GM20431 (cell line): ENCODE results near the gene MLLT3.

Experiments used
- in situ Hi-C: fragments of 300-500 bp; cut with MseI, MboI; formaldehyde crosslinking; loops from one replicate; pipeline ENCODE4 v1.15.0; 2020; ENCODE audit warnings: low sequenced_read_pairs; ENCODE audit not compliant: unreplicated experiment

Gene MLLT3

DNA sequence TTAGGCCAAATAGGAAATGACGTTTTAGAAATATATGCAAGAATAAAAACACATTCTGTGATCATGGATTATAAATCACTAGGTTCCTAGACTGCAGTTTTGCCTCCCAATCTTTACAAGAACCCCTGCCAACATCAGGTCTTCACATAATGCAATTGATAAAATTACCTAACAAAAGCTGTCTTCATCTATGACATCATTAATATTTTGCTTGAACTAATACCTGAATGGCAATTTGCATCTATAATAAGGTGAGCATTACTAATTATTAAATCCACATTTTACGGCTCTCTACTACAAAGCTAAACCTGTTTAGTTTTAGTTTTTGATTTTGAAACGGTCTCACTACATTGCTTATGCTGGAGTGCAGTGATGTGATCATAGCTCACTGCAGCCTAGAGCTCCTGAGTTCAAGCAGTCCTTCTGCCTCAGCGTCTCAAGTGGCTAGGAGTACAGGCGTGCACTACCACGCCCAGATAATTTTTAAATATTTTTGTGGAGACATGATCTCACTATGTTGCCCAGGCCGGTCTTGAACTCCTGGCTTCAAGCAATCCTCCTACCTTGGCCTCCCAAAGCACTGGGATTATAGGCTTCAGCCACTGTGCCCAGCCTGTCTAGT lies 218.0 kb downstream of the MLLT3 start:
- in situ Hi-C loops = no loop called here

- in situ Hi-C loops = no loop called here
Observed at GRCh38 chr9:20403346-20403745, 219.0 kb downstream of the MLLT3 start.

DNA sequence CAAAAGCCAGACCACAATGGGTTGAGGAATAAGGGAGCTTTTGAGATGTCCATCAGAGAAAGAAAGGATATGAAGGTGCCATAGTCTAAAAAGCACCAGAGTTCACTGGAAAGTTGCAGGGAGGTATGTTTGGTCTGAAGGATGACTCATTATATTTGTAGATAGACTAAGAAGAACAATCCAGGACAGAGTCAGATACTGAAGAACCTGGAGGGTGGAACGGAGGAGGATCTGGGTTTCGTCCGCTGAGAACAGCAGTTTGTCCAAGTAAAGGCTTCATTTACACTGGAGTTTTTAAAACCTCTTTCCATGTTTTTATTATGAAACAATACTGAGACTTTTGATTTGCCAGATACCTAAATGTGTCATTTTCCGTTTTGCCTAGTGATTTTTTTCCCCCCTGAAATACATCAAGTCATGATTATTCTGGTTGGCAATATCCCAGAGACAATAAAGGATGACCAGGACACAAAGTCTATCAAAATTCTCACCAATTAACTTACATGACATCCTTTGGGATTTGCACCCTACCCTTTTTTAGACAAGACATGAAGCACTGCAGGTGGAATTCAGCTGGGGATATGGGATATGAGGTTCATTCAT lies 219.9 kb downstream of the MLLT3 start:
- in situ Hi-C loops = no loop called here

DNA sequence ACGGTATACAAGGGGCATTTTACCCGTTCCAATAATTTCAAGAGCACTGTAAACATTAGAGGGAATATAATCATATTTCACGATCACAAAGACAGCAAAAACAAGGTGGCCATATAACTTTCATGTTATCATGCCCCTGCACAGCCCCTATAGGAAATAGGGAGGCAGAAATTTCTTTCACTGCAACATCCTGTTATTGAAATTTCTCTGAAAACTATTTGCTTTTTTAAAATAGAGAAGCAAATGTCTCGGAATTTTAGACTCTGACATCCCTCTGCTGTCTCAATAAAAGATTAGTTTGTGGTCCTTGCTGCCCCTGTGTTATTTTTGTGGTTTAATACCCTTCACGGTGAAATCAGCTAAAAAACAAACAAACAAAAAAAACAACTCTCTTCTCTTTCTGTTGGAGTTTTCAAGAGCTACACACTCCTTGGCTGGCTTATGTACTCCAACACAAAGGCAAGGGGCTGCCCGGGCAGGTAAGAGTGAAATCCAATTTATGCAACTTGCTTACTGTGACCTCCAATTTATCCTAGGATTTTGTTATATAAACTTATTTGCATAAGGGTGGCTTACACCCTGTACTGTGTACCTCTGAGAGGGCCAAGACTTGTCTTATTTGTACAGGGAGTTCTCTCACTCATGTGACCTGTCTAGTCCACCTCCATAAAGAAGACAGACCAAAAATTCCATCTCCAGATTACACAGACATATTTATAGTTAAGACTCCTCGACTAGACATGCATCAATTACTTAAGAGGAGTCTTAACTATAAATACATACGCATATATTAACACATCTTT lies 223.6 kb downstream of the MLLT3 start:
- in situ Hi-C loops = no loop called here

- in situ Hi-C loops = no loop called here
Observed at GRCh38 chr9:20397348-20397747, 225.0 kb downstream of the MLLT3 start.

DNA sequence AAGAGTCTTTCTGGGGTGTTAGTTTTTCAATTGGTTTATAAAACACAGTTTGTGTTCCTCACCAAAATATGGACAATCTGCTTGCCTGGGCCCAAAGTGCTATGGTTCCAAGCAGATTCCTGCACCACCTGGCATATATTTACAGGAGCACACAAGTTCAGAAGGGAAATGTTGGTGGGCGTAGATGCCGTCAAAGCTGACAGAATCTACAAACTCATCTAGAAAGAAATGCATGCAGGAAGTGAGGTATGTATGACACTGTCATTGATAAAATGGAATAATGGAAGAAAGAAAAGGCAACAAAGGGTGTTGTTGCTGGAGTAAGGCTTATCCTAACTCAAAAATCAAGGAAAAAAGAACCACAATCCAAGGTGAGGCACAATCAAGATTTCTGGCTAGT lies 225.8 kb downstream of the MLLT3 start:
- in situ Hi-C loops = no loop called here

- in situ Hi-C loops = no loop called here
Observed at GRCh38 chr9:20395651-20396050, 226.6 kb downstream of the MLLT3 start.

DNA sequence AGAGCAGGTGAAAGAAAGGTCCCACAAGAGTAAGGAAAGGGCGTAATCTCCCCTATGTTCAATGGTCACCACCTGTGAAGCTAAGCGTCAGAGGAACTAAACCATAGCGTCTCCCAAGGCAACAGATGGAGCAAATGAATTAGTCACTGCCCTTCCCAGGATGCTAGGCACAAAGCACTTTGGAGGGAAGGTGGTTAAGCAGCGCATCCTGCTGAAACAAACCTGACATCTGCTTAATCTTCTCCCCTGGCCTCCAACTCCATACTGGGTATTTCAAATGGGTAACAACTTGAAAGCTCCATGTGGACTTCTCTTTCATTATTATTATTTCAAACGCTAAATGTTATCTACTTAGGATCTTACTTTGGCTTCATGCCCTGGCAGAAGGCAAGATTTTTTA lies 227.3 kb downstream of the MLLT3 start:
- in situ Hi-C loops = no loop called here

DNA sequence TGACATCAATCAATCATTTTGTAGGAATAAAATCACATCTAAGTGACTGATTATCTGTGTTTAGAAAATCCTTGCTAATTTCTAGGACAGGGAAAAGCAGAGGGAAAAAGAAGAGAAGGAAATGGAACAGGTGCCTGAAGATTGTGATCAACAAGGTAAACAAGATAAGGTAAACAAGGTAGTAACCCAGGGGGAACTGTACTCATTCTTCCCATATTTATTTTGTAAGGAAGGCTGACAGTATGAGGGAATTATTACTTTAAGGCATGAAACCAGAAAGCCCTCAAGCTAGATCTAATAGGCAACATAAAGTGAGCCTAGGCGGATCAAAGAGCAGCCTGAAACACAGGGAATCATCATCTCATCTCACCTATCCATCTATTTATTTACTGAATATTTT lies 231.1 kb downstream of the MLLT3 start:
- in situ Hi-C loops = no loop called here

DNA sequence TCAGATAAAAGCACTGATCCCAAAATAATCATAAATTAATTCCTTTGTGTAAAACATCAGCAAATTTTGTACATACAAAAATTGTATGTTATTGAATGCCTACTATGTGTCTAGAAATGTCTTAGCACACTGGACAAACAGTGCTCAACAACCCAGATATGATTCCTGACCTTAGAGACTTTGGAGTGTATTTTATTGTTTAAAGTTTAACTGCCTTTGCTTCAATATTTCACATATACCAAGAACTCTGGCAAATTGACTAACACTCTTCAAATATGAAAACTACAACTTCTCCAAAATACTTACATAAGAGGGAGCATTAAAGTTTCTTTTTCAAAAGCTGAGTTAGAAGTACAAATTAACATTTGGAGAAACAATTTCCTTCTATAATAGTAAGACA lies 231.9 kb downstream of the MLLT3 start:
- in situ Hi-C loops = no loop called here

- in situ Hi-C loops = no loop called here
Observed at GRCh38 chr9:20387062-20387461, 235.2 kb downstream of the MLLT3 start.

- in situ Hi-C loops = no loop called here
Observed at GRCh38 chr9:20384642-20385041, 237.7 kb downstream of the MLLT3 start.

GRCh38 chr9:20382460-20383071 lies 239.7 kb downstream of the MLLT3 start:
- in situ Hi-C loops = no loop called here

DNA sequence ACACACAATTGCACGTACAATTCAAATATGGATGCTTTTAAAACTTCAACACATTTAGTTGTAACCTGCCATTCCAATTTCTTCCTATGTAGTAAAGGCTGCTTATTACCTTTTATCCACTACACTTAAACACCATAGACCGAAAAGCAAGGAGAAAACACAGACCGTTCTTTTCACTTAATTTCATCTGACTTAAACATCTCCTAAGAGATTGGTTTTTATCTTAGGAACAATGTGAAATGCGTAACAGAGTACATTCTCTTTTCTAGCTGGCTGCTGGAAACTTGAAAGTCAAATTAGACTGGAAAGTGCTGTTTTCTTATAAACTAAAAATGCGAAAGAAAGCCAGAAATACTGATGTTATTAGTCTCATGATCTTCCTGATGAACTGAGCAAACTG lies 241.8 kb downstream of the MLLT3 start:
- in situ Hi-C loops = no loop called here

DNA sequence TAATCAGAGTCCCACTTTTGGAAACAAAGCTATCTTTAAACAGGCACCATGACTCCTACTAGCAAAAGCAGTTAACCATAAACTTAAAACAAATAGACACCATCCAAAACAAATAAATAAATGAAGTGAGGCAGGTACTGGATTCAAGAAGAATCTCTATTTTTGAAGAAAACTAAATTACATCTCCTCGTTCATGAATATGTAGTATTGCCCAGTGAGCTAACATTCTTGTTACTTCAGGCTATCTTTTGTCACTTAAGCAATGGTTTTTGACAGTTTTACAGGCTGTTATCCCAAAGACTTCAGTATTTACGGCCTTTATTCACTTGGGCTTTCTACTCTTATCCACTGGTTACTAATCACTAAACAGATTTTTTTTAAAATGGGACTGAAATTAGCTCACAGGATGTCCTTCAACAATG lies 242.5 kb downstream of the MLLT3 start:
- in situ Hi-C loops = no loop called here

- in situ Hi-C loops = no loop called here
Observed at GRCh38 chr9:20378851-20379250, 243.4 kb downstream of the MLLT3 start.

GRCh38 chr9:20377790-20378189 lies 244.5 kb downstream of the MLLT3 start:
- in situ Hi-C loops = no loop called here

DNA sequence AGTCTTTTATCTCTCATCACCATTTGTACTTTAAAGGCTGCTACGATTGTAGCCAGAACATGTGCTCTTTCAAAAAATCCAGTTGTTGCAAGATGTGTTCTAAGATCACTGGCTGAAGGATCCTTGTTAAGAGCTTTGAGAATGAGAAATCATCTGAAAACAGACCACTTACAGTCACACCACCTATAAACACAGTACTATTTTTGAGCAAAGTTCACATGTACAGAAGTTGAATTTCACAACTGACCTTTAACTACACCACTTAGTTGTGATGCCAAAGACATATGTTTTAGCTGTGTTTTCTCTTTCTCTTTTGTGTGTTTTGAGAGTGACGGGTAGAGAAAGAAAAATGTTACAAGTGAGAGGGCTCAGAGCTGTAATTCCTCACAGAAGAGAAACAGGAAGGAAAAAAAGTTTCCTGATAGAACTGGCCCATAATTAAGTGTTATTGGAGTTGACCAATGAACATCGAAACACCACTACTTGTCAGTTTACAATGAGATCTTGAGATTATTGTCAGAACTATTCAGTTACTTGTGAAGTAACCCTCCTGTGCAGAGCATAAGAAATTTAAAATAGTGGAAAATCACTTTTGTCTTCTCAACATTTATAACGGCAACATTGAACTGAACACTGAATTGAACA lies 245.4 kb downstream of the MLLT3 start:
- in situ Hi-C loops = no loop called here

- in situ Hi-C loops = no loop called here
Observed at GRCh38 chr9:20376042-20376441, 246.3 kb downstream of the MLLT3 start.

- in situ Hi-C loops = loop anchor here (25.0 kb wide), 3 partner anchors 89 to 564 kb away; partner anchors contain the start of gene MLLT3
Observed at GRCh38 chr9:20373263-20373662, 249.0 kb downstream of the MLLT3 start.
